GM12875 (cell line): ENCODE results near the gene MLLT10.

ENCODE experiments used
- H3K4me3 ChIP-seq: one replicate; pipeline ENCODE4 v1.5.1; 2011; ENCODE audit warnings: low read depth, low read length, control low read depth
- CTCF ChIP-seq: IDR thresholded peaks from 2 replicates; pipeline ENCODE4 v1.5.1; 2011; ENCODE audit warnings: low read depth, mild to moderate bottlenecking, control low read depth, inconsistent platforms, low read length, moderate library complexity, borderline replicate concordance; ENCODE audit not compliant: insufficient read depth

Gene MLLT10

GRCh38 chr10:21694631-21695030 is 160.6 kb downstream of the MLLT10 start:
- H3K4me3 ChIP-seq: no peak overlapping the region
- TF ChIP-seq CTCF: no peak

- no peak overlapping the region for H3K4me3 ChIP-seq
- TF ChIP-seq CTCF: no peak
Measured at GRCh38 chr10:21696302-21696701, 162.3 kb downstream of the MLLT10 start.

GRCh38 chr10:21699575-21699974 is 165.5 kb downstream of the MLLT10 start:
- H3K4me3 ChIP-seq: no peak overlapping the region
- TF ChIP-seq CTCF: no peak

- TF ChIP-seq CTCF: no peak
- H3K4me3 ChIP-seq: no peak overlapping the region
Measured at GRCh38 chr10:21700474-21700873, 166.4 kb downstream of the MLLT10 start.

GRCh38 chr10:21702633-21703111 is 168.6 kb downstream of the MLLT10 start:
- H3K4me3 ChIP-seq: no peak overlapping the region
- no peak for TF ChIP-seq CTCF

- no peak for TF ChIP-seq CTCF
- no peak overlapping the region for H3K4me3 ChIP-seq
Measured at GRCh38 chr10:21705142-21705827, 171.3 kb downstream of the MLLT10 start.

GRCh38 chr10:21705828-21706176 is 171.8 kb downstream of the MLLT10 start:
- H3K4me3 ChIP-seq: no peak overlapping the region
- no peak for TF ChIP-seq CTCF
